Gastroesophageal sphincter (tissue), 3 donors: Measurements from ENCODE around the gene PRR13.
"Not testable (repeated sequence)": the region's sequence is repeated elsewhere in the genome, so short reads cannot be mapped to it uniquely, and the experiment has no call there.

Experiments used
- EP300 ChIP-seq: sonication (generic); formaldehyde crosslinking; IDR thresholded peaks from one replicate; pipeline ENCODE4 v1.6.1; 2017; ENCODE audit warnings: antibody characterized with exemption, mild to moderate bottlenecking
- POLR2A ChIP-seq, 2 donors: fragments of 450-650 bp; IDR thresholded peaks; one replicate each; pipeline ENCODE4 v1.6.1; 2017; ENCODE audit warnings: antibody characterized with exemption in 2 of 2, mild to moderate bottlenecking in 2 of 2, moderate library complexity in 1 of 2
- TF ChIP-seq, protein P1 (sequence below), 4 experiments: fragments of 200-600 bp in 2 of 4; fragments of 450-650 bp in 2 of 4; sonication (generic) in 1 of 4; IDR thresholded peaks; one replicate each; pipeline ENCODE4 v1.5.1; 2017 to 2019; ENCODE audit warnings: antibody characterized with exemption in 4 of 4, mild to moderate bottlenecking in 2 of 4, moderate library complexity in 2 of 4

DNA sequence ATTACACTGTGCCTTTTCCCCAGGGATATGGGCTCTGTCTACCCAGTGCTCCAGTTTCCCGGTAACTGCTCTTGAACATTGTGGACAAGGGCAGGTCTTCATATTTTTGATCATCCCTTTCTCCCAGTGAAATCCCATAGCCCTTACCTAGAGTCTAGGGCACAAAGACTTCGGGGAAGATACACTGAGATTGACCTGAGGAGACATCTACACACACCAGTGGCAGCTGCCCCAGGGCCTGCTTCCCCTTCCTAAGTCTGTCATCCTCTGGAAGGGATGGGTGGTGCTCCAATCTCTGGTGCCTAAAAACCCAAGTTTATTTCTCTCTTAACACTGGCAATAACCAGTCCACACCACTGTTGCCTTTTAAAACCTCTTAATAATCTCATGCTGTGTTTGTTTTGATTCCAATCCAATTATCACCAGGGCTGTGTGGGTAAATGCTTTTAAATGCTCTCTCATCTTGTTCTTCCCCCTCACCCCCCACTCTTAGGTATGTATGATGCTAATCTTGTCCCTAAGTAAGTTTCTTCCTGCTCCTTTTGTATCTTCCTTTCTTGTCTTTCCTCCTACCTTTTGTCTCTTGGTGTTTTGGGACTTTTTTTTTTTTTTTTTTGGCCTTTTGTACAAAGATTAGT lies 25.7 kb upstream of the PRR13 start:
- TF ChIP-seq, protein P1, sequence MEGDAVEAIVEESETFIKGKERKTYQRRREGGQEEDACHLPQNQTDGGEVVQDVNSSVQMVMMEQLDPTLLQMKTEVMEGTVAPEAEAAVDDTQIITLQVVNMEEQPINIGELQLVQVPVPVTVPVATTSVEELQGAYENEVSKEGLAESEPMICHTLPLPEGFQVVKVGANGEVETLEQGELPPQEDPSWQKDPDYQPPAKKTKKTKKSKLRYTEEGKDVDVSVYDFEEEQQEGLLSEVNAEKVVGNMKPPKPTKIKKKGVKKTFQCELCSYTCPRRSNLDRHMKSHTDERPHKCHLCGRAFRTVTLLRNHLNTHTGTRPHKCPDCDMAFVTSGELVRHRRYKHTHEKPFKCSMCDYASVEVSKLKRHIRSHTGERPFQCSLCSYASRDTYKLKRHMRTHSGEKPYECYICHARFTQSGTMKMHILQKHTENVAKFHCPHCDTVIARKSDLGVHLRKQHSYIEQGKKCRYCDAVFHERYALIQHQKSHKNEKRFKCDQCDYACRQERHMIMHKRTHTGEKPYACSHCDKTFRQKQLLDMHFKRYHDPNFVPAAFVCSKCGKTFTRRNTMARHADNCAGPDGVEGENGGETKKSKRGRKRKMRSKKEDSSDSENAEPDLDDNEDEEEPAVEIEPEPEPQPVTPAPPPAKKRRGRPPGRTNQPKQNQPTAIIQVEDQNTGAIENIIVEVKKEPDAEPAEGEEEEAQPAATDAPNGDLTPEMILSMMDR (IDR thresholded peaks at IDR 0.05): not testable (repeated sequence)
- not testable (repeated sequence) for TF ChIP-seq POLR2A (IDR thresholded peaks at IDR 0.05); EP300
